Stimulated activated naive B cell treated with anti-CD40 and anti-IgM and Interleukin-4, amounts not matched to agents 10 μg/mL and 1 μg/mL and 100 μg/mL, for 72 hours (primary cell): ENCODE data around the gene NFIA.

Experiments used
- ATAC-seq, 2 donors: fragments of 150-1000 bp; cut with Tn5 transposase; replicated peaks; 2 replicates each; pipeline ENCODE4 v1.10.0; 2021; ENCODE audit warnings: moderate library complexity in 1 of 2
- DNase-seq: peaks from one replicate; pipeline ENCODE4 v3.0.0; 2021
- H3K27ac Mint-ChIP-seq: one replicate; pipeline ENCODE4 v1.8.0; 2022; ENCODE audit warnings: mild to moderate bottlenecking, mixed read lengths
- H3K27me3 Mint-ChIP-seq, 2 donors: one replicate each; pipeline ENCODE4 v1.8.0; 2022; ENCODE audit warnings: mixed read lengths in 2 of 2
- H3K36me3 Mint-ChIP-seq, 2 donors: one replicate each; pipeline ENCODE4 v1.8.0; 2022; ENCODE audit warnings: mixed read lengths in 2 of 2, mild to moderate bottlenecking in 1 of 2
- H3K4me1 Mint-ChIP-seq, 2 donors: one replicate each; pipeline ENCODE4 v1.8.0; 2022; ENCODE audit warnings: mixed read lengths in 2 of 2, mild to moderate bottlenecking in 1 of 2
- H3K4me3 Mint-ChIP-seq, 2 donors: one replicate each; pipeline ENCODE4 v1.8.0; 2022; ENCODE audit warnings: mild to moderate bottlenecking in 2 of 2, mixed read lengths in 2 of 2, moderate library complexity in 1 of 2
- H3K9me3 Mint-ChIP-seq, 2 donors: one replicate each; pipeline ENCODE4 v1.8.0; 2022; ENCODE audit warnings: mixed read lengths in 2 of 2, mild to moderate bottlenecking in 1 of 2

Gene NFIA

GRCh38 chr1:61392409-61393242 lies 310.3 kb downstream of the NFIA start:
- Mint-ChIP-seq H3K36me3 (no peaks in the 10 kb centered on the region), H3K9me3 (peaks cover 0 to 3% of the 10 kb centered on the region in 2 donors), H3K27ac (peak overlapping the region; percentile 25), H3K4me3 (no peak overlapping the region), H3K4me1 (peaks cover 0 to 5% of the 10 kb centered on the region in 2 donors), H3K27me3 (no peaks in the 10 kb centered on the region)
- no peak for DNase-seq
- no peak for ATAC-seq

GRCh38 chr1:61393575-61393974 lies 311.2 kb downstream of the NFIA start:
- ATAC-seq (no peak), DNase-seq (no peak)
- no peak overlapping the region for H3K4me3 Mint-ChIP-seq
- H3K9me3 Mint-ChIP-seq: peaks cover 0 to 1% of the 10 kb centered on the region in 2 donors
- no peak overlapping the region for H3K27ac Mint-ChIP-seq
- H3K27me3 Mint-ChIP-seq: no peaks in the 10 kb centered on the region
- no peaks in the 10 kb centered on the region for H3K4me1 Mint-ChIP-seq
- no peaks in the 10 kb centered on the region for H3K36me3 Mint-ChIP-seq

- no peak for ATAC-seq
- Mint-ChIP-seq H3K9me3 (no peaks in the 10 kb centered on the region), H3K27me3 (no peaks in the 10 kb centered on the region)
Observed at GRCh38 chr1:61395146-61395800, 312.9 kb downstream of the NFIA start.

GRCh38 chr1:61397495-61397894 lies 315.1 kb downstream of the NFIA start:
- Mint-ChIP-seq H3K36me3 (no peaks in the 10 kb centered on the region), H3K4me3 (no peak overlapping the region)
- no peak for ATAC-seq

More at GRCh38 chr1:61395146-61395800, 312.9 kb downstream of the NFIA start:
- H3K36me3 Mint-ChIP-seq: no peaks in the 10 kb centered on the region
- no peak overlapping the region for H3K27ac Mint-ChIP-seq
- H3K4me3 Mint-ChIP-seq: no peak overlapping the region
- no peaks in the 10 kb centered on the region for H3K4me1 Mint-ChIP-seq
- no peak for DNase-seq

GRCh38 chr1:61397935-61398334 lies 315.6 kb downstream of the NFIA start:
- no peak for ATAC-seq
- no peaks in the 10 kb centered on the region for H3K27me3 Mint-ChIP-seq
- DNase-seq: no peak
- H3K27ac Mint-ChIP-seq: no peak overlapping the region
- H3K36me3 Mint-ChIP-seq: no peaks in the 10 kb centered on the region
- no peaks in the 10 kb centered on the region for H3K4me1 Mint-ChIP-seq
- H3K4me3 Mint-ChIP-seq: no peak overlapping the region
- H3K9me3 Mint-ChIP-seq: no peaks in the 10 kb centered on the region

More at GRCh38 chr1:61397495-61397894, 315.1 kb downstream of the NFIA start:
- no peak overlapping the region for H3K27ac Mint-ChIP-seq
- no peaks in the 10 kb centered on the region for H3K9me3 Mint-ChIP-seq
- no peaks in the 10 kb centered on the region for H3K4me1 Mint-ChIP-seq
- DNase-seq: no peak
- H3K27me3 Mint-ChIP-seq: no peaks in the 10 kb centered on the region

GRCh38 chr1:61399199-61399598 lies 316.8 kb downstream of the NFIA start:
- Mint-ChIP-seq H3K4me1 (peaks cover 1 to 8% of the 10 kb centered on the region in 2 donors), H3K27ac (no peak overlapping the region), H3K36me3 (no peaks in the 10 kb centered on the region), H3K4me3 (no peak overlapping the region), H3K9me3 (no peaks in the 10 kb centered on the region), H3K27me3 (peaks cover 0 to under 1% of the 10 kb centered on the region in 2 donors)
- no peak for ATAC-seq
- no peak for DNase-seq

GRCh38 chr1:61400131-61400770 lies 317.9 kb downstream of the NFIA start:
- Mint-ChIP-seq H3K27ac (no peak overlapping the region), H3K4me3 (no peak overlapping the region), H3K27me3 (peaks cover 0 to 3% of the 10 kb centered on the region in 2 donors), H3K36me3 (no peaks in the 10 kb centered on the region), H3K4me1 (peaks cover 1 to 11% of the 10 kb centered on the region in 2 donors), H3K9me3 (no peaks in the 10 kb centered on the region)
- DNase-seq: no peak
- no peak for ATAC-seq

- Mint-ChIP-seq H3K27ac (no peak overlapping the region), H3K4me1 (peaks cover 1 to 11% of the 10 kb centered on the region in 2 donors), H3K27me3 (peaks cover 0 to 3% of the 10 kb centered on the region in 2 donors), H3K9me3 (no peaks in the 10 kb centered on the region), H3K4me3 (no peak overlapping the region), H3K36me3 (no peaks in the 10 kb centered on the region)
- ATAC-seq (no peak), DNase-seq (no peak)
Observed at GRCh38 chr1:61400997-61401396, 318.6 kb downstream of the NFIA start.

GRCh38 chr1:61403679-61404596 lies 321.6 kb downstream of the NFIA start:
- peak; percentile 25 to 62 for ATAC-seq
- peaks cover 1 to 11% of the 10 kb centered on the region in 2 donors for H3K4me1 Mint-ChIP-seq
- H3K27ac Mint-ChIP-seq: no peak overlapping the region

GRCh38 chr1:61404597-61405376 lies 322.4 kb downstream of the NFIA start:
- Mint-ChIP-seq H3K9me3 (no peaks in the 10 kb centered on the region), H3K36me3 (no peaks in the 10 kb centered on the region), H3K4me3 (no peak overlapping the region), H3K4me1 (peaks cover 1 to 11% of the 10 kb centered on the region in 2 donors), H3K27ac (no peak overlapping the region), H3K27me3 (peaks cover 0 to 3% of the 10 kb centered on the region in 2 donors)
- DNase-seq: no peak
- ATAC-seq: no peak

More at GRCh38 chr1:61403679-61404596, 321.6 kb downstream of the NFIA start:
- H3K4me3 Mint-ChIP-seq: peak overlapping the region in 1 of 2 donors; percentile 55
- H3K36me3 Mint-ChIP-seq: no peaks in the 10 kb centered on the region
- DNase-seq: no peak
- no peaks in the 10 kb centered on the region for H3K9me3 Mint-ChIP-seq
- peaks cover 0 to 3% of the 10 kb centered on the region in 2 donors for H3K27me3 Mint-ChIP-seq

GRCh38 chr1:61406467-61406866 lies 324.1 kb downstream of the NFIA start:
- H3K36me3 Mint-ChIP-seq: no peaks in the 10 kb centered on the region
- H3K27me3 Mint-ChIP-seq: peaks cover 0 to 5% of the 10 kb centered on the region in 2 donors
- no peak overlapping the region for H3K4me3 Mint-ChIP-seq
- H3K27ac Mint-ChIP-seq: no peak overlapping the region
- H3K9me3 Mint-ChIP-seq: no peaks in the 10 kb centered on the region
- ATAC-seq (no peak), DNase-seq (no peak)
- peaks cover 1 to 11% of the 10 kb centered on the region in 2 donors for H3K4me1 Mint-ChIP-seq

GRCh38 chr1:61412601-61413000 lies 330.2 kb downstream of the NFIA start:
- Mint-ChIP-seq H3K4me1 (no peaks in the 10 kb centered on the region), H3K36me3 (no peaks in the 10 kb centered on the region), H3K4me3 (no peak overlapping the region), H3K9me3 (no peaks in the 10 kb centered on the region), H3K27ac (no peak overlapping the region), H3K27me3 (peaks cover 0 to 4% of the 10 kb centered on the region in 2 donors)
- DNase-seq (no peak), ATAC-seq (no peak)

- no peak for DNase-seq
- H3K36me3 Mint-ChIP-seq: no peaks in the 10 kb centered on the region
- peaks cover 8% of the 10 kb centered on the region in 2 donors for H3K27me3 Mint-ChIP-seq
- H3K4me3 Mint-ChIP-seq: no peak overlapping the region
- no peaks in the 10 kb centered on the region for H3K9me3 Mint-ChIP-seq
- peaks cover under 1 to 10% of the 10 kb centered on the region in 2 donors for H3K4me1 Mint-ChIP-seq
- no peak for ATAC-seq
- no peak overlapping the region for H3K27ac Mint-ChIP-seq
Observed at GRCh38 chr1:61419196-61419595, 336.8 kb downstream of the NFIA start.
